ENCODE results near the gene ACVR1.

Gene ACVR1

GRCh38 chr2:157856187-157856515 lies 20.0 kb downstream of the ACVR1 start:
- DNase-seq (ENCODE audit: low read depth, low spot score) = no peak

GRCh38 chr2:157853820-157854219 lies 22.3 kb downstream of the ACVR1 start:
- no peak for DNase-seq (ENCODE audit: low read depth, low spot score)

DNA sequence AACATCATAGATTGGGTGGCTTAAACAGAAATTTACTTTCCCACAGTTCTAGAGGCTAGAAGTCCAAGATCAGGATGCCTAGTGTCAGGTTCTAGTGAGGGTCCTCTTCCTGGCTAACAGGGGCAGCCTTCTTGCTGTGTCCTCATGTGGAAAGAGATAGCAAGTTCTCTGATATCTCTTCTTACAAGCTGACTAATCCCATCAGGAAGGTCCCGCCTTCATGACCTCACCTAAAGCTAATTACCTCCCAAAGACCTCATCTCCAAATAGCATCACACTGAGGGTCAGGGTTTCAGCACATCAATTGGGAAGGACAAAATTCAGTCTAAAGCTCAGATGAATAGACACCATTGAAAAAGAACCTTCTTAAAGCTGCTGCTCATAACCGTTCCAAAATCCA lies 22.9 kb downstream of the ACVR1 start:
- DNase-seq (ENCODE audit: low read depth, low spot score) = no peak

DNA sequence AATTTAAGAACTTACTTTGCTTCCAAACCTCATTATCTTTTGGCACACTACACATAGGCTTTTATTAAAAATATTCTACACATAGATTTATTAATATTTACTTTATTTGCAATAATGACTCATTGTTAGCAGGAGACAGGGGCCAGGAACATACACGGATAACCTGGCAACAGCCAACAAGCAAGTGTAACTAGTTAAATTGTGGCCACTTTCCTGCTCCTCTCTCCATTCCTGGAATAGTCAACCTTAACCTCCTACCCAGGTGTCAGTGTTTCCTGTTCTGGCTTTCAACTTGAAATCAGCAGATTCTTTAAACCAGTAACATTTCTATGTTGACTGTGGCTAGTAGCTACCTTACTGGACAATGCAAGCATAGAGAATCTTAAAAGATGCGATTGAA lies 26.5 kb downstream of the ACVR1 start:
- no peak for DNase-seq (ENCODE audit: low read depth, low spot score)

GRCh38 chr2:157848213-157848612 lies 27.9 kb downstream of the ACVR1 start:
- no peak for DNase-seq (ENCODE audit: low read depth, low spot score)

DNA sequence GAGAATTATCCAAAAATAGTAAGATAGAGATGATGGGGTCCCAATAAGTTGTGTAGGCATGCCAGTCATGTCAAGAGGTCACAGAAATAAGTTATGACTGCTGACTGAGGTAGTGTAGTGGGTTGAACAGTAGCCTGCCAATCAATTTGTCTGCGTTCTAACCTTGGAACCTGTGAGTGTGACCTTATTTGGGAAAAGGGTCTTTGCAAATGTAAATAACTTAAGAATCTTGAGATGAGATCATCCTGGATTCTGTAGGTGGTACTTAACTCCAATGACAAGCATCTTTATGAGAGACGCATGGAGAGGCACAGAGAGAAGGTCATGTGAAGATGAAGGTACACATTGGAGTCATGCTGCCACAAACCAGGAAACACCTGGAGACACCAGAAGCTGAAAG lies 31.0 kb downstream of the ACVR1 start:
- no peak for DNase-seq (ENCODE audit: low read depth, low spot score)

DNA sequence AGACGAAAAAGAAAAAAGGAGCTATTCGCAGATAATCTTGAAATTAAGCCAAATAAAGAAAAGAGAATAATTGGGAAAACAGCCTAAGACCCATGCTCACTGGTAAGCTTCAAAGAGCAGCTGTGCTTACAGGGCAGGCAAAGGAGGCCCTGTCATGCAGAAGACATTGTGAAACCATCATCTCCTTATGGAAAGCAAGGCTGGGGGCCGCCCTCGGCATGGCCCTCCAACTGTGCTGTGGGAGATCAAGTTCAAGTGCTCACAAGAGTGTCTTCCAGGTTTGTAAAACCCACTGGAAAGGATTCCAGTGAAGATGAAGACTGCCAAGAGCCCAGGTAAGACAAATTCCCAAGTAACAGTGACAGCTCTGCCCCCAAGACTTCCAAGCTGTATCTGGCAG lies 32.2 kb downstream of the ACVR1 start:
- no peak for DNase-seq (ENCODE audit: low read depth, low spot score)

DNA sequence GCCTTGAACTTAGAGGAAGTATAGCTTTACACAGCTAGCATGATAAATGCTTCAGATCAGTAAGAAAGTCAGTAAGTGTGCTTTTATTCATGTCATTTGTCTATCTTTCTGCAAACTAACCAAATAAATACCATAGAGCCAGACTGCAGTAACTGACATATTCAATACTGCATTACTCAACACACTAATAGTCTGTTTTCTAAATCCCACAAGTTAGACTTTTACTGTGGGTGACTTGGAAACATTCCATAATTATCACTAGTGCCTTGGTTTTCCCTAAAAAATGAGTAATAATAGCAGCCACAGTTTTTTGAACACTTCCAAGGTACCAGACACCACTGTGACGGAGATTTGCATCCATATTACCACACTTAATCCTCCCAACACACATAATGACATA lies 33.0 kb downstream of the ACVR1 start:
- DNase-seq (ENCODE audit: low read depth, low spot score) = no peak

GRCh38 chr2:157842106-157842879 lies 33.8 kb downstream of the ACVR1 start:
- no peak for DNase-seq (ENCODE audit: low read depth, low spot score)

- DNase-seq (ENCODE audit: low read depth, low spot score) = no peak
These were observed 34.6 kb downstream of the ACVR1 start for GRCh38 chr2:157841485-157841884.

GRCh38 chr2:157840568-157841156 lies 35.5 kb downstream of the ACVR1 start:
- no peak for DNase-seq (ENCODE audit: low read depth, low spot score)

DNA sequence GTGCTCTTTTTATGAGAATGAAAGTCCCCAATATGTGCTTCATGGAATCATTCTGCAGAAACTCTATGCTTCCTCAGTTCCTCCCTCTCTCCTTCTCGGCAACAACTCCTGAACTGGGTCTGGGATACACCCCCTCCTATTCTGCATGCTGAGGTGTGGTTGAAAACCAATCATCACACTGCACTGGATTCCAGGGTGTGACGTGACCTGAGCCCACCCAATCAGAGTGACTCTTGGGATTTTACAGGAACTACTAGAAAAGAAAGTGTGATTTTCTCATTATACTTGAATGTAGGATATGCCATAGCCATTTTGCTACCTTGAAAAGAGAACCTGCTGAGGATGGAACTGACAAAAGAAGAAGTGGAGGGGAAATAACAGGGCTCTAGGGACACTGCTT lies 36.3 kb downstream of the ACVR1 start:
- no peak for DNase-seq (ENCODE audit: low read depth, low spot score)

- no peak for DNase-seq (ENCODE audit: low read depth, low spot score)
These were observed 36.8 kb downstream of the ACVR1 start for GRCh38 chr2:157839162-157839801.

GRCh38 chr2:157838442-157839161 lies 37.5 kb downstream of the ACVR1 start:
- no peak for DNase-seq (ENCODE audit: low read depth, low spot score)

DNA sequence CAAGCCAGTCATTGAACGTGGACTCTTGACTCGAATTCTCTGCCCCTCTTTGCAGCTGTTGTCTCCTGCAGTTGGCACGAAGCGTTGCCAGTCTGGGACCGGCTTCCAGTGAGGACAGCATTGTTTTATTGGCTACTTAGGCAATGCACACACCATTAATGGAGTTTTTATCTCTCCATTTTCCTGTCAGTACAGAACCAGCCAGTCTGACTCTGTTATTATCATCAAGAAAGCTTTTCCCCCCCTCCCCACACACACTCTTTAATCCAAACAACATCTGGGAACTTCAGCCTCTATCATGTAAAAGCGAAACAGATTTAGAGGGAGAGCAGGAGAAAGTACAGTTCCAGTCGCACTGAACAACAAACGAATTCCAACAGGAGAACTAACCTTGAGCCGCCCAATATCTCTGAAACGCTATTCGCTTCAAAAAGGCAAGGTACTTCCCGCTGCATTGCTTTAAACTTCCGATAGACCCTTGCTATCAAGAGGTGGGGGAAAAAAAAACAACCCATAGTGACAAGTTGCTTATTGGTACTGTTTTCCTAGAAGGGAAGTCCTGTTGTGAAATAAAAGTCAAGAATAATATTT lies 38.2 kb downstream of the ACVR1 start:
- no peak for DNase-seq (ENCODE audit: low read depth, low spot score)

- no peak for DNase-seq (ENCODE audit: low read depth, low spot score)
These were observed 39.6 kb downstream of the ACVR1 start for GRCh38 chr2:157836531-157836930.

- no peak for DNase-seq (ENCODE audit: low read depth, low spot score)
These were observed 40.7 kb downstream of the ACVR1 start for GRCh38 chr2:157835425-157835824.

- DNase-seq (ENCODE audit: low read depth, low spot score) = no peak
These were observed 41.1 kb downstream of the ACVR1 start for GRCh38 chr2:157835006-157835405.

- no peak for DNase-seq (ENCODE audit: low read depth, low spot score)
These were observed 42.4 kb downstream of the ACVR1 start for GRCh38 chr2:157833721-157834120.

DNA sequence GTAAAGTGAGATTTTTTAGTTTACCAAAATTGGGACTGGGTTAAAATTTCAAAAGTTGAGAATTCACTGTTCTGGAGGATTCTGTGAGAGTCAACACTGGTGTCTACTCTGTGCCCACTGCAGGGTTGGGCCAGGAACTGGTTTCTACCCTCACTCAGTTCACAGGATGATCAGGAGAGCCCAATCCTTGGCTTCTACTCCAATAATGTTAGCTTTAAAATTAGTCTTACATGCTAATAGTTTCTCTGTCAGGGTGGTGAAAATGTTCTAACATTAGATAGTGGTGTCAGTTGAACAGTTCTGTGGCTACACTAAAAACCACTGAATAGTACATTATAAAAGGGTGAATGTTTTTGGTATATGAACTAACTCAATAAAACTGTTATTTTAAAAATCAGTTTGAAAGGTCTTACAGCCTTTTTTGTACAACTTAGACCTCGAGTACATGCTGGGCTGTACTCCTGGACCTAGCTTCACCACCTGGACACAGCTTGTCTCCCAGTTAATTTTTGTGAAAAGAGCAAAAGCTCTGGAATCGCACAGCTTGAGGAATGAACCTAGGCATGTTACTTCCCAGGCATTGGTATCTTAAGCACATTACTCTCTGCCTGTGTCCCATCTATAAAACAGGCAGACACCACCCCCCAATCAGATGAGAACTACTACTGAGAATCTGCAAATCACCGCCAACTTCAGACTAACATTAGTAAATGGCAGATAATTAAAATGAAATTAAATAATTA lies 44.4 kb downstream of the ACVR1 start:
- DNase-seq (ENCODE audit: low read depth, low spot score) = no peak

Data from activated CD4-positive, CD25-positive, alpha-beta regulatory T cell treated with anti-CD3 and anti-CD28 coated beads, Interleukin-2, amount 50 U/mL, for 16 hours (primary cell).